Measurements from ENCODE around the gene PRDM10. TPM values are rescaled to one million over a fixed set of nuclear protein-coding genes. Genes with fewer than 3 reads are reported as not detected.

Gene PRDM10
- total RNA-seq, 1 experiment from 2014 or later, result 9.2 TPM

- Histone ChIP-seq H3K4me3 (replicated peaks in 1 of 2; ENCODE audit: low read depth in 1 of 2, low read length in 2 of 2) (no peak overlapping the region), H4K20me1 (ENCODE audit: insufficient read depth) (no peaks in the 10 kb centered on the region), H3K27me3 (ENCODE audit: insufficient read depth, low read length) (no peaks in the 10 kb centered on the region), H3K9ac (ENCODE audit: low read length) (no peak overlapping the region), H3K4me2 (ENCODE audit: low read length) (no peak overlapping the region), H3K27ac (ENCODE audit: low read depth, low read length) (no peak overlapping the region), H3K9me2 (ENCODE audit: insufficient read depth) (no peaks in the 10 kb centered on the region), H2AFZ (ENCODE audit: low read depth, low read length, poor library complexity, severe bottlenecking) (no peak overlapping the region), H3K9me3 (ENCODE audit: control insufficient read depth in 1 of 2, insufficient read depth in 1 of 2, low read depth in 1 of 2, low read length in 2 of 2) (no peaks in the 10 kb centered on the region), H3K79me2 (ENCODE audit: insufficient read depth, low read length) (no peaks in the 10 kb centered on the region), H3K4me1 (ENCODE audit: control insufficient read depth in 1 of 2, insufficient read depth in 2 of 2, low read length in 2 of 2) (peaks cover 1 to 2% of the 10 kb centered on the region in 2 experiments), H3K36me3 (ENCODE audit: control insufficient read depth in 1 of 2, insufficient read depth in 2 of 2, low read length in 2 of 2) (peaks cover 0 to 5% of the 10 kb centered on the region in 2 experiments; a peak in 2 of 4 replicates)
- intact Hi-C loops (cut with micrococcal nuclease), result no loop called here
- RAD21 ChIA-PET (ENCODE audit: low non-redundant PET in 1 of 2, low total read pairs in 2 of 2, uncharacterized antibody in 2 of 2, unreplicated experiment in 2 of 2), result no interaction called here
- TF ChIP-seq EGR1 (IDR thresholded peaks at IDR 0.05; ENCODE audit: low read depth) (no peak), FOSL1 (IDR thresholded peaks at IDR 0.05; ENCODE audit: low read depth) (no peak), CBX3 (IDR thresholded peaks at IDR 0.05; ENCODE audit: low read depth) (no peak), POLR2A (IDR thresholded peaks at IDR 0.05; ENCODE audit: borderline replicate concordance, extremely low read depth, insufficient read depth, insufficient read length) (no peak), ZFX (IDR thresholded peaks at IDR 0.05) (no peak), SP1 (IDR thresholded peaks at IDR 0.05; ENCODE audit: low read depth) (no peak)
- TF ChIP-seq, protein P1, sequence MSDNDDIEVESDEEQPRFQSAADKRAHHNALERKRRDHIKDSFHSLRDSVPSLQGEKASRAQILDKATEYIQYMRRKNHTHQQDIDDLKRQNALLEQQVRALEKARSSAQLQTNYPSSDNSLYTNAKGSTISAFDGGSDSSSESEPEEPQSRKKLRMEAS (IDR thresholded peaks at IDR 0.05), result no peak
- BruUV-seq (replicated peaks), result no TSS peak
- no peak for DNase-seq (ENCODE audit: low read depth, low spot score)
- POLR2A ChIA-PET, result no interaction called here
- ATAC-seq, result no peak
- CTCF ChIA-PET, result no interaction called here
Observed at GRCh38 chr11:129856036-129856435, 146.6 kb downstream of the PRDM10 start.

DNA sequence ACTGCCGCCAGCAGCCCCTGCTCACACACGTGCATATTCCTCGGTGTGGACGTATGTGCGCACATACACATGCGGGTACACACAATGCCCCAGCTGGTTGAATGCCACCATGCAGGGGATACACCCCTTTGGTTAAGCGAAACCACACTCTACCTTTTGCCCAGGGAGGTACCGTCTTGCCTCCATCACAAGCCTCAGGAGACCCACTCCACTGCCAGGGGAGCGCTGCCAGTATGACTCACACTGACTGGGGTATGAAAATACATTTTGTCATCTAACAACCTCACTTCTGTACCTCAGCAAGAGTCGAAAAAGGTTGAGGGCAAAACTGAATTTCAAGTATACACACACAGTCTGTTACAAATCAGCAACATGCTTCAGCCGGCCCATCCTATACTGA is 147.5 kb downstream of the PRDM10 start:
- Histone ChIP-seq H3K79me2 (ENCODE audit: insufficient read depth, low read length) (no peaks in the 10 kb centered on the region), H3K27ac (ENCODE audit: low read depth, low read length) (no peak overlapping the region), H3K27me3 (ENCODE audit: insufficient read depth, low read length) (no peaks in the 10 kb centered on the region), H2AFZ (ENCODE audit: low read depth, low read length, poor library complexity, severe bottlenecking) (no peak overlapping the region), H3K9me2 (ENCODE audit: insufficient read depth) (no peaks in the 10 kb centered on the region), H3K4me2 (ENCODE audit: low read length) (no peak overlapping the region), H3K9ac (ENCODE audit: low read length) (no peak overlapping the region), H3K36me3 (ENCODE audit: control insufficient read depth in 1 of 2, insufficient read depth in 2 of 2, low read length in 2 of 2) (peaks cover 0 to 4% of the 10 kb centered on the region in 2 experiments; a peak in 2 of 4 replicates), H3K9me3 (ENCODE audit: control insufficient read depth in 1 of 2, insufficient read depth in 1 of 2, low read depth in 1 of 2, low read length in 2 of 2) (no peaks in the 10 kb centered on the region), H3K4me1 (ENCODE audit: control insufficient read depth in 1 of 2, insufficient read depth in 2 of 2, low read length in 2 of 2) (no peaks in the 10 kb centered on the region), H3K4me3 (replicated peaks in 1 of 2; ENCODE audit: low read depth in 1 of 2, low read length in 2 of 2) (no peak overlapping the region), H4K20me1 (ENCODE audit: insufficient read depth) (no peaks in the 10 kb centered on the region)
- ChIA-PET CTCF (no interaction called here), RAD21 (ENCODE audit: low non-redundant PET in 1 of 2, low total read pairs in 2 of 2, uncharacterized antibody in 2 of 2, unreplicated experiment in 2 of 2) (no interaction called here), POLR2A (no interaction called here)
- no peak for DNase-seq (ENCODE audit: low read depth, low spot score)
- BruUV-seq (replicated peaks), result no TSS peak
- ATAC-seq, result no peak
- intact Hi-C loops (cut with micrococcal nuclease), result no loop called here
- TF ChIP-seq YY1 (IDR thresholded peaks at IDR 0.05; ENCODE audit: extremely low read depth, insufficient replicate concordance, low read depth, low read length) (no peak), SRF (IDR thresholded peaks at IDR 0.05; ENCODE audit: low read depth) (no peak), CBX3 (IDR thresholded peaks at IDR 0.05; ENCODE audit: low read depth) (no peak), SP1 (IDR thresholded peaks at IDR 0.05; ENCODE audit: low read depth) (no peak), EGR1 (IDR thresholded peaks at IDR 0.05; ENCODE audit: low read depth) (no peak), POLR2A (IDR thresholded peaks at IDR 0.05; ENCODE audit: borderline replicate concordance, extremely low read depth, insufficient read depth, insufficient read length) (no peak), JUND (IDR thresholded peaks at IDR 0.05) (no peak)
- TF ChIP-seq, protein P2, sequence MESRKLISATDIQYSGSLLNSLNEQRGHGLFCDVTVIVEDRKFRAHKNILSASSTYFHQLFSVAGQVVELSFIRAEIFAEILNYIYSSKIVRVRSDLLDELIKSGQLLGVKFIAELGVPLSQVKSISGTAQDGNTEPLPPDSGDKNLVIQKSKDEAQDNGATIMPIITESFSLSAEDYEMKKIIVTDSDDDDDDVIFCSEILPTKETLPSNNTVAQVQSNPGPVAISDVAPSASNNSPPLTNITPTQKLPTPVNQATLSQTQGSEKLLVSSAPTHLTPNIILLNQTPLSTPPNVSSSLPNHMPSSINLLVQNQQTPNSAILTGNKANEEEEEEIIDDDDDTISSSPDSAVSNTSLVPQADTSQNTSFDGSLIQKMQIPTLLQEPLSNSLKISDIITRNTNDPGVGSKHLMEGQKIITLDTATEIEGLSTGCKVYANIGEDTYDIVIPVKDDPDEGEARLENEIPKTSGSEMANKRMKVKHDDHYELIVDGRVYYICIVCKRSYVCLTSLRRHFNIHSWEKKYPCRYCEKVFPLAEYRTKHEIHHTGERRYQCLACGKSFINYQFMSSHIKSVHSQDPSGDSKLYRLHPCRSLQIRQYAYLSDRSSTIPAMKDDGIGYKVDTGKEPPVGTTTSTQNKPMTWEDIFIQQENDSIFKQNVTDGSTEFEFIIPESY (IDR thresholded peaks at IDR 0.05; ENCODE audit: extremely low read depth, insufficient replicate concordance, low read length), result no peak
